Stimulated activated CD4-positive, alpha-beta T cell treated with anti-CD3 and anti-CD28 coated beads, Interleukin-4, amount 100 ng/mL, for 24 hours (primary cell): ENCODE data around the gene RABGAP1L.
"Not testable (repeated sequence)": the region's sequence is repeated elsewhere in the genome, so short reads cannot be mapped to it uniquely, and the experiment has no call there.

Experiments
- DNase-seq: peaks from one replicate; pipeline ENCODE4 v3.0.0-alpha.2; 2020

The RABGAP1L gene

GRCh38 chr1:174156437-174156836, 2.9 kb upstream of the RABGAP1L start:
- DNase-seq, result no peak

- peak; percentile 59 for DNase-seq
Observed at GRCh38 chr1:174157157-174157806, 2.0 kb upstream of the RABGAP1L start.

- DNase-seq, result no peak
Observed at GRCh38 chr1:174158767-174159251, 511 bp upstream of the RABGAP1L start.

- DNase-seq, result peak; percentile 29
Observed at GRCh38 chr1:174160109-174160473, 771 bp downstream of the RABGAP1L start.

- DNase-seq, result no peak
Observed at GRCh38 chr1:174160603-174161002, 1.3 kb downstream of the RABGAP1L start.

GRCh38 chr1:174161813-174162212, 2.5 kb downstream of the RABGAP1L start:
- DNase-seq, result no peak

GRCh38 chr1:174164826-174165225, 5.5 kb downstream of the RABGAP1L start:
- no peak for DNase-seq

GRCh38 chr1:174165471-174166137, 6.3 kb downstream of the RABGAP1L start:
- no peak for DNase-seq

- DNase-seq, result no peak
Observed at GRCh38 chr1:174166530-174167264, 7.4 kb downstream of the RABGAP1L start.

- DNase-seq, result no peak
Observed at GRCh38 chr1:174167265-174167803, 8.0 kb downstream of the RABGAP1L start.

- no peak for DNase-seq
Observed at GRCh38 chr1:174169342-174169741, 10.0 kb downstream of the RABGAP1L start.

- no peak for DNase-seq
Observed at GRCh38 chr1:174171073-174171472, 11.8 kb downstream of the RABGAP1L start.

GRCh38 chr1:174174461-174175329, 15.4 kb downstream of the RABGAP1L start:
- DNase-seq, result peak; percentile 25

GRCh38 chr1:174178459-174178858, 19.1 kb downstream of the RABGAP1L start:
- DNase-seq, result not testable (repeated sequence)

- no peak for DNase-seq
Observed at GRCh38 chr1:174189428-174190062, 30.2 kb downstream of the RABGAP1L start.

GRCh38 chr1:174190691-174191199, 31.4 kb downstream of the RABGAP1L start:
- DNase-seq, result no peak

GRCh38 chr1:174191349-174191862, 32.1 kb downstream of the RABGAP1L start:
- no peak for DNase-seq

- no peak for DNase-seq
Observed at GRCh38 chr1:174194461-174194860, 35.1 kb downstream of the RABGAP1L start.

- no peak for DNase-seq
Observed at GRCh38 chr1:174197088-174197487, 37.8 kb downstream of the RABGAP1L start.

GRCh38 chr1:174197547-174197946, 38.2 kb downstream of the RABGAP1L start:
- DNase-seq, result no peak

GRCh38 chr1:174198202-174198601, 38.9 kb downstream of the RABGAP1L start:
- DNase-seq, result no peak

- DNase-seq, result no peak
Observed at GRCh38 chr1:174200746-174201145, 41.4 kb downstream of the RABGAP1L start.
